LoVo (cell line): ENCODE results near the gene RERE.
A peak's percentile ranks its signal among the peaks of the same experiment; 100 is the strongest.

Experiments
- DNase-seq: peaks from one replicate; pipeline ENCODE4 v3.0.0-alpha.2; 2016; ENCODE audit warnings: low spot score

Gene RERE

GRCh38 chr1:8541961-8542521 is 275.4 kb downstream of the RERE start:
- DNase-seq: no peak

DNA sequence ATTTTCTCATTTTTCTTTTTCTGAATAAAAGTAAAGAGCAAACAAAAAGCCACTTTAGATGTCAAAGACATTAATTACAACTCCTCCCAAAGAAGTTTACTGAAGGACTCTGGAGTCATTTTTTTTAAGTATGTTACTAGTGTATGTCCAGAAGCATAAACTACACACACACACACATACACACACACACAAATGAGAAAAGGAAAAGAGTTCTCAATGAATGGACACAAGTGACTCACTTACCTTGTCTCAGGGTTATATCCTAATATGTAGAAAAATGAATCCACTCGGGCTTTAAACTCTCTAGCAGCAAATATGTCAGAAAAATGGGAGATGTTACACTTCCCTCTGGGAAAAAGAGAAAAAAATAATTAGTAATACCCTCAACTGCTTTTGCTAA is 276.5 kb downstream of the RERE start:
- no peak for DNase-seq

DNA sequence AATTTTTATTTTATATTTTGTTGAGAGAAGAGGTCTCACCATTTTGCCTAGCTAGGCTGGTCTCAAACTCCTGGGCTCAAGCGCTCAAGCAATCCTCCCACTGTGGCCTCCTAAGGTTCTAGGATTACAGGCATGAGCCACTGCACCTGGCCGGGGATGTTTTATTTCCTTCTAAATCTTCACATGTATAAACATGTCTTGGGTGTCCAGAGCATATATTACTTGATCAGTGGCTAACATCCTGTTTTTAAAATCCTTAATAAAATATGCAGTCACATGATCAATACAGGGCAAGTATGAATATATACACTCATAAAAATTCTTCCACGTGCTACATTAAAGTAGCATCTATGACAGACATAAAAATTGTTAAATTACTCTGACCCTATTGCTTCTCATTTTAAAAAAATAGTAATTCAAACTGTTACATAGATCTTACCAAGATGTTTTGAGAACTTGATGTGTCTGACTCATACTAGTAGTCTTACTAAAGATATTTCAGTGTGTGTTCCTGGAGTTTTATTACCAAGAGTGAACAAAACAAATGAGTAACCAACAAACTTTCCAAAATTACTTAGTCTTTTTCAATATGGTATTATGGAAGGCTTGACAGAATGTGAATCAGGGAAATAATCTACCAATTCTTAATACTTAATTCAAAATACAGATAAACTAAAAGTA is 277.0 kb downstream of the RERE start:
- no peak for DNase-seq

- DNase-seq: no peak
Measured at GRCh38 chr1:8539683-8540082, 277.8 kb downstream of the RERE start.

DNA sequence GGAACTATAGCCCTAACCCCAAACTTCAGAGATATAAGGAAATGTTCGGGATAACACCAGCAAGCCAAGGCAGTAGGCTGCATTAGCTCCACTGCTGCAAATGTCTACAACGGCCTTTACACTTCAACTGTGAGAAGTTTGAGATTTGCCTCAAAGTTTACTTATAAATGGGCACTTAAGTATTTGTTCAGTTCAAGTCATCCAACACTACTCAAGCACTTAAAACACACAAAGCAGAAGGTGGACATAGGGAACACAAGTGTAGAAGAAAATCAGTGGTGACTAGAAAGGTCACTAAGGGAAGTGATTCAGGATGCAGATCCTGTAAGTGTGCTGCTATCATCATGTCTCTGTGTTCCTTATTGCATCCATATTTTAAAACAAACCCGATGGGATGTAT is 278.9 kb downstream of the RERE start:
- no peak for DNase-seq

DNA sequence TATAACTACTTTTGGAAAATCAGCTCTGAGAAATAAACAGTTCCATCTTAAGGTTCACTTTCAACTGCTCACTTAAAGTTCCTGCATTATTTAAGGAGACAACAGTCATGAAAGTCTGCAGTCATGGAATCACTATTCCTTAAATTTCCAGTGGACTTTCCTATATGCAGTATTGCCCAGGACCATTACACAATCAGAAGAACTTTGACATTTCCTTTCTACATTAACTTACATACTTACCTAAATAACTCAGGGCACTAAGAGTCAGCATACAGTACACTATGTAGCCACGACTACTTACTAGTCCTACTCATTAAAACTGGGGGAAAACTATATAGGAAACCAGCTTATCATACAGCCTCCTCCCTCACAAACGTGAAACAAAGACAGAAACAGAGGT is 279.4 kb downstream of the RERE start:
- DNase-seq: no peak

GRCh38 chr1:8536515-8536914 is 280.9 kb downstream of the RERE start:
- DNase-seq: no peak

- DNase-seq: no peak
Measured at GRCh38 chr1:8533907-8534306, 283.5 kb downstream of the RERE start.

- no peak for DNase-seq
Measured at GRCh38 chr1:8533124-8533523, 284.3 kb downstream of the RERE start.

DNA sequence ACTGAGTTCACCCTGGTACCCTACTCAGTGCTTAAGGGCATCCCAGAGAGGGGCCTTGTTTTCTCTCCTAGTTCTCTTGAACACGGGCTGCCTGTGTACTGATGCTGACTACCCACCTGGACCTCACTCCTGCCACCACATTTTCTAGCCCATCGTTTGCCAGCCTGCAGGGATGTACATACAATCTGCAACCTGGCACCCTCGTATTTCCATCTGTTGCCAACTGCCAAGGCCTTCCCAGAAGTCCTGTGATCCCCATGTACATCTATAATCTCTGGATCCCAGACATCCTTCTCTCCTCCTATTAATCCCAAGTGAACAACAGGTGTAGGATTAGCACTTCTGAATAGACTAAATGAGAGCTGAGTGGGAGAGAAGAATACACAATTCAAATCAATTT is 287.5 kb downstream of the RERE start:
- no peak for DNase-seq

GRCh38 chr1:8527941-8528340 is 289.5 kb downstream of the RERE start:
- no peak for DNase-seq

GRCh38 chr1:8525558-8526275 is 291.7 kb downstream of the RERE start:
- DNase-seq: no peak

DNA sequence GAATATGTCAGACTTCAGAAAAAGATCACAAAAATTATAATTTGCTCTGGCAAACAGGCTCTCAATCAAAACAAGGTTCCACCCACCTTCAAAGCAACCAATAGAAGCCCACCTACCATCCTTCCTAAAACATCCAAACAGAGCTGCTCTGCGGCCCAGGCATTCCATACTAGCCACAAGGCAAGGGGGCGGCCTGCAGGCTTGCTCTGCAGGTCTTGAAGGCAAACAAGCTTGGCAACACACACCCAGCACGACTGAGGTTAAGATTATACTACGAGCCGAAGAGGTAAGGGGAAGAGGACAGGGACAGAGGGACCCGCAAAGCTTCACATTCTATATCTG is 292.3 kb downstream of the RERE start:
- no peak for DNase-seq

GRCh38 chr1:8524627-8525157 is 292.7 kb downstream of the RERE start:
- DNase-seq: no peak

GRCh38 chr1:8523666-8524206 is 293.7 kb downstream of the RERE start:
- DNase-seq: no peak

DNA sequence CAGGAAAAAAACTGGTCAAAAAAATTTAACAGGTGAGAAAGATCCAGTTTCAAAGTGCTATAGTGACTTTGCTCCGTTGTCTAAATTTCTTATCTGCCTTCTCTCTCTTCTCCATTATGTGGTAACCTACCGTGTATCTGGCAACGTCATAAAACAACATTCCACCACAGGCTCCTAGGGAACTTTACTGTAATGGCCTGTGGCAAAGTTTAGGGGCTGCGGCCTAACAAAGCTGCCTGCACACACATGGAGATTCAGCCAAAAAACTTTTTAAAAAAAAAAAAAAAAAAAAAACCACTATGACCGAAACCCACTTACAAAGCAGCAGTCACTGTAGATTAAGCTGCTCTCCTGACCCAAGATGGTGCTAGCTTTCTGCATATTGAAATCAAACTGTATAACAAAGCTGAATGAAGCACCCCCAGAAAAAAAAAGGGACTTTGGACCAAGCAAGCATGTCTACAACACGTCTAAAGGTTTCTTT is 296.9 kb downstream of the RERE start:
- peak; percentile 40 for DNase-seq

DNA sequence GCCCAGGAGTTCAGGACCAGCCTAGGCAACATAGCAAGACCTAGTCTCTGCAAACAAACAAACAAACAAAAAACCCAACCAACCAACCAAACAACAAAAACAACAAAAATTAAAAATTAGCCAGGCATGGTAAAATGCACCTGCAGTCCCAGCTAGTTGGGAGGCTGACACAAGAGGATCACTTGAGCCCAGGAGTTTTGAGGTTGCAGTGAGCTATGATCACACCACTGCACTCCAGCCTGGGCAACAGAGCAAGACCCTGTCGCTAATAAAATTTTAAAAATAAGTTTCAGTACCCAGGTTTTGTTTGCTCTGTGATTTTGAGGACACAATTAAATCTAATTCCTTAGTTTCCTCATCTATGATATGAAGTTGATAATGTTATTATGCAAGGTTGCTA is 298.3 kb downstream of the RERE start:
- no peak for DNase-seq

GRCh38 chr1:8518490-8518801 is 299.0 kb downstream of the RERE start:
- DNase-seq: no peak

DNA sequence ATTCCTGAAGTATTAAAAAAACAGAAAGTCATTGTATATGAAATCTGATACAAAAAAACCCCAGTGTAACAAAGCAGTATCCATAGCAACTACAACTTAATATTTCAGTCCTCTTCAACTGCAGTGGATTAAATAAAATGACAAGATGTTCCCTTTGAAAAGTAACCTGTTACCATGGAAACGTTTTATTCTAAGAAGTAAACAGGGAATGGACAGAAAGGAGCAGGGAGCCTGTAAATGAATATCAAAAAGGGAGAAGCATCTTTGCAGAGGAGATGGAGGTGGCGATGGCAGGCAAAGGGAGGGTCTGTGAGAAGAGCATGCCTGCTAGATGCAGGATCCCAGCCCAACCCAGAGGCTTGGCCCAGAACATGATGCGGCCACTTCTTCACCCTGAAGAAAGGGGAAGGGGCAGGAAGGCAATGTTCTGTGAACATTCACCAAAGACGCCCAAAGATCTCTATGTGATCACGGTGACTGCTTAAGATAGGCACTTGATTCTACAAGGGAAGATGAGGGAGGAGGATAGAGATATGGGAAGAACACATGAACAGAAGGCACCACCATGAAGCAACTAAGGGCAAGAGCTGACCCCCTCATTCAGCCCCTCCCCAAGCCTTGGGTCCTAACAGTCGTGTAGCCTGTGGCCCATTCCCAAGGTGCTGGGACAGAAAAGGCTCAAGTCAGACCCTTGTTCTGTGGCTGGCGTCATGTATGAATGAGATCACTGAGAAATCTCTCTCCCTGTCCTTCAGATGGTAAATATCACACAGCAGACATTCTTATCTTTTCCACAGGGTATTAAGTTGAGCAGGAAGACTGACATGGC is 299.6 kb downstream of the RERE start:
- DNase-seq: no peak

DNA sequence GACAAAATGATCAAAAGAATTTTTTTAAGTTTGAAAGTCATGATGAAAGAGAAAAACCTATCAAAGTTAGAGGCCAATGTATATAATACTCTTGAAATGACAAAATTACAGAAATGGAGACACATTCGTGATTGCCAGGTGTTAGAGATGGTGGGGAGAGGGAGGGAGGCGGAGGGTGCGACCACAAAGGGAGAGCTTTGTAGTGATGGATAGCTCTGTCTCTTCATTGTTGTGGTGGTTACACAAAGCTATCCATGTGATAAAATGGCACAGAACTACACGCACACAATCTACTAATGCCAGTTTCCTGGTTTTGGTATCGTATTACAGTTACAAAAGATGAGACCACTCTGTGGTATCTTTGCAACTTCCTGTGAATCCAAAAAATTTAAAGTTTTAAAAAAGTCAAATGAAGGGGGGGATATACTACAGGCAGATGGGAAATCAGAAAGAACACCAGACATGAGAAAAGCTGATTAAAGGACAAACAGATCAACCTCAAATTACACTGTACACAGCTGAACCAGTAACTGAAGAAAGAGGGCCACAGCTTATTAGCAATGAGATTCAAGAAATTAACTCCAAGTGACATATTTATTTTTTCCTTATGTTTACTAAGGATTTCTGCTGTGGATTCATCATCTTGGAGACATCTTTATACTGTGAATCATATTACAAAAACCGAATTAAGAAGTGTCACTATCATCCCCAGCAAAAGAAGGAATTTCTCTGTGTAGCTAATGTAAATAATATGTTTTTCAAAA is 300.5 kb downstream of the RERE start:
- no peak for DNase-seq

GRCh38 chr1:8516278-8516777 is 301.1 kb downstream of the RERE start:
- DNase-seq: no peak
